GM18909 (cell line): ENCODE data around the gene CACNA2D2.

Experiments
- ATAC-seq: cut with Tn5 transposase; IDR thresholded peaks from one replicate; pipeline ENCODE4 v1.9.1; 2021; ENCODE audit warnings: mild to moderate bottlenecking; ENCODE audit not compliant: unreplicated experiment, poor library complexity

The CACNA2D2 gene

DNA sequence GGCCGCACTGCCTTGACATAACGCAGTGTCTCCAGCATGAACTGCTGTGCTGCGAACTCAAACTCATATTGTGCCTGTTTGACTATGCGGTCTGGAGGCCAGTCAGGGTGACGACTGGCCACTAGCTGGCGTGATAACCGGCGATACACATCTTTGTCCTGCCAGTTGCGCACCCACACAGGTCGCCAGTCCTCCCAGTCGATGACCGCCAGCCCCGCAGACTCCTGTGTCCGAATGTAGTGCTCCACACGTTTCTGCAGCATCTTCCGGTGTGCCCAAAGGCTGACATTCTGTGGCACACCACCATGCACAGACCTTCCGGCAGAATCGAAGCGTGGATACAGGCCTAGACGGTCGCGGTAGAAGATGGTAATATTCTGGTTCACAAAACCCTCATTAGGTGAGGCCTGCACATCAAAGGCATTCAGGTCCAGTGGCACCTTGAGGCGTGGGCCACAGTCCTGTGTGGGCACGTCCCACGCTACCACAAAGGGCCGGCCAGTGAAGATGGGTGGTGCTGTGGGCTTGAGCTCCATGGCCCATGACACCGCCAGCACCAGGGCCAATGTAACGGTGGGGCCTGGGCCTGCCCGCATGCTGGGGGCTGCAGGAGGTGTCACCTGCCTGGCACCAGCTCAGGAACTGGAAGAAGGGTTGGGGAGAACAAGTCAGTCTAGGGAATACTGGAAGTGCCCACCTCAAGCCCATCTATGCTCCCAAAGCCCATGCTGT is 183.4 kb downstream of the CACNA2D2 start:
- no peak for ATAC-seq

DNA sequence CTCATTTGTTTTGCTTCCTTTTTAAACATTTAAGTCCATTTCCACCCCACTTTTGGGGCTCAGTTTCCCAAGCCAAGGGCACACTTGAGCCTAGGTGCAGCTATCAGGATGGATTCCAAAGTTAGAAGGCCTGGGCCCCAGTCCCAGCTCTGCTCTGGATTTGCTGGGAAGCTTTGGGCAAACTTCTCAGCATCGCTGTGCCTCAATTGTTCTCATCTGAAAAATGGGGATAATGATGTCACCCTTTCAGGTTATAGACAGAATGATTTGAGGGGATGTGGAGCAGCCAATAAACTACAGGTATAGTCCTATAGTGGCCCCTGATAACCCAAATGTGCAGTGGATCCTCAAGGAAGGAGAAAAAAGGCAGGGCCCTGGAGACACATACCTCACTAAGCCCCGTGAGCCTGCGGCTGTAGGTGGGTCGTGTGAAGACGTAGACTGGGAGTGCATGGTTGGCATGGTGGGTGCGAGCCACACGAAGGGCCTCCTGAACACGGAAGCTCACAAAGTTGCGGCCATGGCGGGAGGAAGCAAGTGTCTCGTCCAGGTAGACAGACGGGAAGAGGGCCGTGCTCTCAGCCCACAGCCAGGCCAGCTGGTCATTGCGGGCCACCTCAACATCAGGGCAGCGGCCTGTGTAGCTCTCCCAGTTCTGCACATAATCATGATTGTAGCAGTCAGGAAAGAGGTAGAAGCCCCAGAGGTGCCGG is 184.1 kb downstream of the CACNA2D2 start:
- no peak for ATAC-seq

DNA sequence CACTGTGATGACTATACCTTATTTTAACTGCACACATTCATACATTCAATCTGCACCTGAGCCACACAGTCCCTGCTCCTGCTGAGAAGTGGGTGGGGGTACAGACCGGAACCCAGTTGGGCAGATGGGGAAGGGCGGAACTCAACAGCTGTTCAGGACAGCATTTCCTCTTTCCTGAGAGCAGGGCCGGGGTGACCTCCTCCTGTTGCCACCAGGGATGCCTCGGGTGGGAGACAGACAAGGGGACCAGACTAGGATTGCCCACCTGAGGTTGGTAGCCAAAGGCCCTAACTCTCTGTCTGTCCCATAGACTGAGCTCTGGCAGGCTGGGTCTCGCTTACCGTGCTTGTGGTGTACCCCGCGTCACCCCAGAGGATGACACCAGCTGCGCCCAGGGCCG is 184.8 kb downstream of the CACNA2D2 start:
- no peak for ATAC-seq

DNA sequence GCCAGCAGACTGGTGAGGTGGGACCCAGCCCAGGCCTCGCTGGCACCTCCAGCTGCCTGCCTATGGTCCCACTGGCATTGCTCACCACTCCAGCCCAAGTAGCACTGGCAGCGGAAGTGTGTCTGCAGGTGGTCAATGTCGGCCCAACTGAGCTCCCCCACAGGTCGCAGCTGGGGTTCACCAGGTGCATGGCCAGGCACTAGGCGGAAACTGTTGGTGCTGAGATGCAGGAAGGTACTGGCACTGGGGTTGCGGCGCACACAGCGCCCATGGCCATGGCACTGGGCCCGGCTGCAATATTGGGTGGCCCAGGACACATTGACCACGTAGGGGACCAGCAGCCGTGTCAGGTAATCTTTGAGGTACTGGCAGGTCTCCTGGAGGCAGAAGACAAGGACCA is 185.3 kb downstream of the CACNA2D2 start:
- no peak for ATAC-seq

DNA sequence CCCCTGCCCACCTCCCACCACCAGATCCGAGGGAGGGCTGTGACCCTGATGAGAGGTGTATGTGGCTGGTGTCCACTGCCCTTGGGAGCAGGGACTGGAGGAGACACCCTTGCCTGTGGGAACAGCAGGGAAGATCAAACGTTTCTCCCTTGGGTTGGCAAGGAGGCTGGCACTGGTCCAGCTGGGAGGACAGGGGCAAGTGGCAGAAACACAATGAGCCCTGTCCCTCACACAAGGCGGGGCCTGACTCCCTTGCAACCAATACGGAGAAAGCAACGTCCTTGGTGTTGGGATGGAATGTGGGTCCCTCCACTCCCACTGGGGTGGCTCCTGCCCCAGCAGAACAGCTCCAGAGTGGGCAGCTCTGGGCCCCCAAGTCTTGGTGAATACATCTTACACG is 186.1 kb downstream of the CACNA2D2 start:
- ATAC-seq = no peak

DNA sequence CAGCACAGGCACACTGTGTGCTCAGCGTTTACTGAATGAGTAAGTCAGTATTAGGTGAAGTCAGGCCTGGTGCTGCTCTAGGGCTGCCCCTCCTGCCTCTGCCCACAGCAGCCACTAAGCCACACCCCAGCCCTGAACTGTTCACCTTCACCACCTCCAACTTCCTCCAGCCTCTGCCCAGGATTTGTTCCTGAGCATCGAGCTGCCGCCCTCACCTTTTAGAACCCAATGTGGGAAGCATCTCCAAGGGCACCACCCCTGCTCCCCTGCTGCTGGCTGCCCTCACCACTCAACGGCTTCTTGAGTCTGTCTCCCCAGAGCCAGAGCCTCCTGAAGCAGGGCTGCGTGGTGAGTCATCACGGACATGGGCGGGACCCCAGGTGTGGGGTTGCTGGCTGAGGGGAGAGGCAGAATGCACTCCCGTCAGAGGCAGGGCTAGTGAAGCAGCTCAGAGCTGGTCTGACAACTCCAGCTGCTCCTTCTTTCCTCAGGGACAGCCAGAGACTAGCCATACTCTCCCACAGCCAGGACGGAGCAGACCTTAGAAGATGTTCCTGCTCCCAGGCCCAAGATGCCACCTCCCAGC is 186.7 kb downstream of the CACNA2D2 start:
- no peak for ATAC-seq

DNA sequence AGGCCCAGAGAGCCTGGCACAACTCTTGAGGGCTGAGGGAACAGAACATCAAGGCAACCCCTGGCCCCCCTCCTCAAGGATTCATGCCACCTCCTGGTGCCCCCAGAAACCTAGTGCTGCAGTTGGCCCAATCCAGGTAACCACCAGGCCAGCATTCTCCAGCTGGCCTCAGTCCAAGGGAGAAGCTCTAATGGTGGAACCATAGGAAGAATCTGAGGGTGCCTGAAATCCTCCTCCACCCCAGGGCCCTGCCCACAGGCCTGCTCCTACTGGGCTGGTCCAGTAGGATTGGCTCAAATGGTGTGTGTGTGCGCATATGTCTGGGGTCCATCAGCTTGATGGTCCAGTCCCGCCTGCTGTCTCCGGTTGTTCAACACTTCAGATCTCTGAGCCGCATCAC is 188.6 kb downstream of the CACNA2D2 start:
- no peak for ATAC-seq

DNA sequence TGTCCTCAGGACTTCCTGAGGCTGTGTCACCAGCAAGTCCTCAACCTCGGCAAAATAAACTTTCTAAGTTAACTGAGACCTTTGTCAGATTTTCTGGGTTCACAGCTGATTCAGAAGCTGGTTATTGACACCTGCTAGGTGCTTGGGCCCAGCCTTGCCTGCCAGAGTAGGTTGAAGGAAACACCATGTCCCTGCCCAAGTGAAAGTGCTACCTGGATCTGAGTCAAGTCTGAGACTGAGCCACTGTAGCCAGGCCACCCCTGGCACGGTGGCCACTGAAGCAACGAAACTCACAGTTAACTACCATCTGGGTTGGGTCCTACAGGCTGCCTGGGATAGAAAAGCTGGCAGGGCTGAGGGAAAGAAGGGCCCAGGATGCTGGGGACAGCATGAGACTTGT is 189.1 kb downstream of the CACNA2D2 start:
- no peak for ATAC-seq
